ENCODE measurements around the gene RXFP2. TPM values are rescaled to one million over a fixed set of nuclear protein-coding genes. Genes with fewer than 3 reads are reported as not detected.

RXFP2 gene
- total RNA-seq, 2 donors from 2014 or later: not detected

GRCh38 chr13:31703780-31704179 lies 35.5 kb upstream of the RXFP2 start:
- Histone ChIP-seq H3K4me3 (ENCODE audit: low read length) (no peak overlapping the region), H3K36me3 (ENCODE audit: control insufficient read depth, insufficient read depth, low read length) (no peaks in the 10 kb centered on the region), H3K4me1 (ENCODE audit: control insufficient read depth, insufficient read depth, low read length) (no peaks in the 10 kb centered on the region), H3K9me3 (ENCODE audit: control insufficient read depth, low read length) (peaks cover 16% of the 10 kb centered on the region), H3K9ac (ENCODE audit: extremely low read depth, low read length, poor library complexity, severe bottlenecking) (no peak overlapping the region), H3K27ac (ENCODE audit: low read depth, low read length) (no peak overlapping the region), H3K27me3 (ENCODE audit: control insufficient read depth, insufficient read depth, low read length, poor library complexity, severe bottlenecking) (no peaks in the 10 kb centered on the region)
- H3K9me3 Mint-ChIP-seq: peaks cover 8% of the 10 kb centered on the region
- H3K4me1 Mint-ChIP-seq: peaks cover 17% of the 10 kb centered on the region
- TF ChIP-seq CTCF (conservative IDR thresholded peaks at IDR 0.05): no peak
- WGBS, 2 experiments (ENCODE audit: insufficient coverage in 1 of 2, insufficient read length in 1 of 2): 87 to 97% methylated on average over 2 to 3 of the region's 3 CpGs
- no peak for DNase-seq
- H3K4me3 Mint-ChIP-seq: no peak overlapping the region
- no peaks in the 10 kb centered on the region for H3K27me3 Mint-ChIP-seq (ENCODE audit: insufficient read depth)
- peaks cover 4% of the 10 kb centered on the region for H3K36me3 Mint-ChIP-seq (ENCODE audit: low read depth)
- no peak overlapping the region for H3K27ac Mint-ChIP-seq

- Histone ChIP-seq H3K4me3 (ENCODE audit: low read length) (no peak overlapping the region), H3K9me3 (ENCODE audit: control insufficient read depth, low read length) (peaks cover 7% of the 10 kb centered on the region), H3K27ac (ENCODE audit: low read depth, low read length) (no peak overlapping the region), H3K4me1 (ENCODE audit: control insufficient read depth, insufficient read depth, low read length) (no peaks in the 10 kb centered on the region), H3K36me3 (ENCODE audit: control insufficient read depth, insufficient read depth, low read length) (no peaks in the 10 kb centered on the region), H3K27me3 (ENCODE audit: control insufficient read depth, insufficient read depth, low read length, poor library complexity, severe bottlenecking) (no peaks in the 10 kb centered on the region), H3K9ac (ENCODE audit: extremely low read depth, low read length, poor library complexity, severe bottlenecking) (no peak overlapping the region)
- no peak overlapping the region for H3K27ac Mint-ChIP-seq
- no peaks in the 10 kb centered on the region for H3K9me3 Mint-ChIP-seq
- DNase-seq: no peak
- no peak for TF ChIP-seq CTCF (conservative IDR thresholded peaks at IDR 0.05)
- no peak overlapping the region for H3K4me3 Mint-ChIP-seq
- H3K27me3 Mint-ChIP-seq (ENCODE audit: insufficient read depth): no peaks in the 10 kb centered on the region
- H3K36me3 Mint-ChIP-seq (ENCODE audit: low read depth): no peaks in the 10 kb centered on the region
- H3K4me1 Mint-ChIP-seq: peaks cover 11% of the 10 kb centered on the region
- WGBS, 2 experiments (ENCODE audit: insufficient coverage in 1 of 2, insufficient read length in 1 of 2): 93% methylated on average over 1 of the region's 1 CpG; no CpG with 5 or more reads in 1 of the 2 experiments
Measured at GRCh38 chr13:31706105-31706504, 33.2 kb upstream of the RXFP2 start.

GRCh38 chr13:31717583-31717982 lies 21.7 kb upstream of the RXFP2 start:
- peaks cover 41% of the 10 kb centered on the region for H3K9me3 ChIP-seq (ENCODE audit: control insufficient read depth, low read length)
- Mint-ChIP-seq H3K4me3 (no peak overlapping the region), H3K36me3 (ENCODE audit: low read depth) (peaks cover 8% of the 10 kb centered on the region), H3K9me3 (peaks cover 30% of the 10 kb centered on the region), H3K4me1 (peaks cover 9% of the 10 kb centered on the region), H3K27ac (no peak overlapping the region), H3K27me3 (ENCODE audit: insufficient read depth) (no peaks in the 10 kb centered on the region)
- no peak overlapping the region for H3K27ac ChIP-seq (ENCODE audit: low read depth, low read length)
- H3K27me3 ChIP-seq (ENCODE audit: control insufficient read depth, insufficient read depth, low read length, poor library complexity, severe bottlenecking): no peaks in the 10 kb centered on the region
- H3K36me3 ChIP-seq (ENCODE audit: control insufficient read depth, insufficient read depth, low read length): no peaks in the 10 kb centered on the region
- H3K4me3 ChIP-seq (ENCODE audit: low read length): peak overlapping the region; percentile 51
- DNase-seq: no peak
- TF ChIP-seq CTCF (conservative IDR thresholded peaks at IDR 0.05): no peak
- H3K4me1 ChIP-seq (ENCODE audit: control insufficient read depth, insufficient read depth, low read length): peaks cover 12% of the 10 kb centered on the region
- no peak overlapping the region for H3K9ac ChIP-seq (ENCODE audit: extremely low read depth, low read length, poor library complexity, severe bottlenecking)
